SU-DHL-6 (cell line): ENCODE results near the gene TMEM161A.
"Not testable (repeated sequence)": the region's sequence is repeated elsewhere in the genome, so short reads cannot be mapped to it uniquely, and the experiment has no call there.

Source experiments
- H2AFZ ChIP-seq: fragments of 200-600 bp; sonication (generic); 2 replicates; pipeline ENCODE4 v1.6.1; 2014; ENCODE audit warnings: low read depth, mild to moderate bottlenecking, moderate library complexity, mixed read lengths, antibody characterized with exemption, low read length; ENCODE audit not compliant: severe bottlenecking
- H3F3A ChIP-seq: fragments of 200-600 bp; shearing (Covaris generic); 2 replicates; pipeline ENCODE4 v1.6.0; 2016; ENCODE audit warnings: antibody characterized with exemption, mild to moderate bottlenecking; ENCODE audit not compliant: insufficient read depth
- H3K27ac ChIP-seq: fragments of 200-600 bp; sonication (generic); 2 replicates; pipeline ENCODE4 v1.5.1; 2016; ENCODE audit warnings: low read depth, mild to moderate bottlenecking, low read length, moderate library complexity, mixed read lengths
- H3K27me3 ChIP-seq: fragments of 200-600 bp; sonication (generic), shearing (Covaris generic); 2 replicates; pipeline ENCODE4 v1.6.0; 2014; ENCODE audit warnings: mild to moderate bottlenecking, low read length
- H3K36me3 ChIP-seq: fragments of 200-600 bp; sonication (generic); 2 replicates; pipeline ENCODE4 v1.6.1; 2014; ENCODE audit warnings: mild to moderate bottlenecking, low read length, mixed read lengths
- H3K4me2 ChIP-seq: fragments of 300-600, 200-600 bp; shearing (Covaris generic), sonication (generic); 2 replicates; pipeline ENCODE4 v1.6.0; 2014; ENCODE audit warnings: low read length, low read depth, mild to moderate bottlenecking; ENCODE audit not compliant: poor library complexity, severe bottlenecking
- H3K4me3 ChIP-seq: fragments of 200-600 bp; sonication (generic); 2 replicates; pipeline ENCODE4 v1.5.1; 2014; ENCODE audit warnings: antibody characterized with exemption, low read length, mild to moderate bottlenecking, mixed read lengths; ENCODE audit not compliant: insufficient read depth, poor library complexity, severe bottlenecking
- H3K79me2 ChIP-seq: fragments of 200-600 bp; sonication (generic); 2 replicates; pipeline ENCODE4 v1.6.1; 2014; ENCODE audit warnings: mild to moderate bottlenecking, low read length, moderate library complexity; ENCODE audit not compliant: insufficient read depth
- H3K9ac ChIP-seq: fragments of 200-600 bp; sonication (generic); 2 replicates; pipeline ENCODE4 v1.7.0; 2014; ENCODE audit warnings: mild to moderate bottlenecking, low read length
- H3K9me2 ChIP-seq: fragments of 200-600 bp; sonication (generic); replicated peaks from 2 replicates; pipeline ENCODE4 v1.6.1; 2014; ENCODE audit warnings: low read length; ENCODE audit not compliant: insufficient read depth
- H3K9me3 ChIP-seq: fragments of 200-600 bp; sonication (generic); 2 replicates; pipeline ENCODE4 v1.6.1; 2014; ENCODE audit warnings: low read length, mixed read lengths; ENCODE audit not compliant: insufficient read depth
- H4K20me1 ChIP-seq: fragments of 200-600 bp; sonication (generic); 2 replicates; pipeline ENCODE4 v1.6.1; 2014; ENCODE audit warnings: low read depth, mild to moderate bottlenecking, antibody characterized with exemption, low read length, moderate library complexity, mixed read lengths
- CTCF ChIP-seq: fragments of 200-600 bp; sonication (generic); IDR thresholded peaks from one replicate; pipeline ENCODE4 v1.5.1; 2017; ENCODE audit warnings: antibody characterized with exemption, mild to moderate bottlenecking, low read length, moderate library complexity; ENCODE audit not compliant: insufficient read depth, poor library complexity, severe bottlenecking
- EZH2phosphoT487 ChIP-seq: fragments of 200-600 bp; sonication (generic), shearing (Covaris generic); conservative IDR thresholded peaks from 2 replicates; pipeline ENCODE4 v1.6.1; 2018; ENCODE audit warnings: mild to moderate bottlenecking, antibody characterized with exemption, low read length, moderate library complexity, mixed read lengths

Gene TMEM161A

GRCh38 chr19:19152668-19153384 is 14.5 kb upstream of the TMEM161A start:
- no peaks in the 10 kb centered on the region for H3K9me3 ChIP-seq
- peak overlapping the region; percentile 43 for H3K4me2 ChIP-seq
- peaks cover 72% of the 10 kb centered on the region for H3F3A ChIP-seq
- no peaks in the 10 kb centered on the region; the same call in 1 of the 2 replicates for H4K20me1 ChIP-seq
- H3K9ac ChIP-seq = peak overlapping the region; percentile 42
- peak overlapping the region; percentile 99 for H3K27ac ChIP-seq
- TF ChIP-seq EZH2phosphoT487 (no peak), CTCF (no peak)
- H3K36me3 ChIP-seq = peaks cover 4% of the 10 kb centered on the region
- no peak overlapping the region for H3K4me3 ChIP-seq
- H2AFZ ChIP-seq = no peak overlapping the region
- no peaks in the 10 kb centered on the region for H3K9me2 ChIP-seq
- no peaks in the 10 kb centered on the region for H3K27me3 ChIP-seq
- peaks cover 36% of the 10 kb centered on the region for H3K79me2 ChIP-seq

- Histone ChIP-seq H3K79me2 (peaks cover 29% of the 10 kb centered on the region), H4K20me1 (no peaks in the 10 kb centered on the region; the same call in 1 of the 2 replicates), H3K4me3 (no peak overlapping the region), H3F3A (peaks cover 72% of the 10 kb centered on the region), H3K9me3 (no peaks in the 10 kb centered on the region), H3K27ac (peak overlapping the region; percentile 99), H2AFZ (no peak overlapping the region), H3K4me2 (peak overlapping the region; percentile 0), H3K9ac (peak overlapping the region; percentile 25; the same call in 1 of the 2 replicates), H3K9me2 (no peaks in the 10 kb centered on the region), H3K27me3 (no peaks in the 10 kb centered on the region), H3K36me3 (peaks cover 10% of the 10 kb centered on the region)
- TF ChIP-seq CTCF (no peak), EZH2phosphoT487 (no peak)
Measured at GRCh38 chr19:19151418-19151817, 13.1 kb upstream of the TMEM161A start.

- no peaks in the 10 kb centered on the region for H3K9me2 ChIP-seq
- peaks cover 20% of the 10 kb centered on the region for H3K79me2 ChIP-seq
- H3K9ac ChIP-seq = no peak overlapping the region
- H3F3A ChIP-seq = peaks cover 73% of the 10 kb centered on the region
- TF ChIP-seq CTCF = no peak
- no peak for TF ChIP-seq EZH2phosphoT487
- no peaks in the 10 kb centered on the region; the same call in 1 of the 2 replicates for H4K20me1 ChIP-seq
- peaks cover 10% of the 10 kb centered on the region for H3K36me3 ChIP-seq
- peak overlapping the region; percentile 46 for H3K27ac ChIP-seq
- no peak overlapping the region for H2AFZ ChIP-seq
- H3K27me3 ChIP-seq = no peaks in the 10 kb centered on the region
- no peak overlapping the region for H3K4me2 ChIP-seq
- H3K4me3 ChIP-seq = no peak overlapping the region
- no peaks in the 10 kb centered on the region for H3K9me3 ChIP-seq
Measured at GRCh38 chr19:19149435-19149834, 11.2 kb upstream of the TMEM161A start.

- H3K9ac ChIP-seq, H3K27ac ChIP-seq, H3K4me3 ChIP-seq, H3K36me3 ChIP-seq, H3K27me3 ChIP-seq, H4K20me1 ChIP-seq, H3K9me3 ChIP-seq, H3K4me2 ChIP-seq, H2AFZ ChIP-seq, H3K9me2 ChIP-seq: not testable (repeated sequence)
- peaks cover 14% of the 10 kb centered on the region for H3K79me2 ChIP-seq
- H3F3A ChIP-seq = peaks cover 77% of the 10 kb centered on the region
Measured at GRCh38 chr19:19148504-19148903, 10.2 kb upstream of the TMEM161A start.
